ENCODE results near the gene CSGALNACT2. TPM values are rescaled to one million over a fixed set of nuclear protein-coding genes. Genes with fewer than 3 reads are reported as not detected.
A peak's percentile ranks its signal among the peaks of the same experiment; 100 is the strongest.

Gene CSGALNACT2
- polyA plus RNA-seq, 4 donors: 2.5 to 13.4 (median 4.8) TPM

GRCh38 chr10:43125274-43125845 lies 12.9 kb upstream of the CSGALNACT2 start:
- FAIRE-seq (no peak), DNase-seq (no peak)
- Histone ChIP-seq H3K27ac (ENCODE audit: low read depth in 1 of 3, low read length in 2 of 3) (no peak overlapping the region), H3K4me1 (ENCODE audit: control insufficient read depth in 3 of 3, insufficient read depth in 2 of 3, low read depth in 1 of 3, low read length in 2 of 3) (no peaks in the 10 kb centered on the region), H3K9me3 (ENCODE audit: control insufficient read depth in 2 of 2, insufficient read depth in 1 of 2, low read depth in 1 of 2, low read length in 1 of 2) (no peaks in the 10 kb centered on the region), H3K4me3 (ENCODE audit: low read depth in 1 of 3, low read length in 3 of 3) (no peak overlapping the region), H3K36me3 (ENCODE audit: control insufficient read depth in 3 of 3, insufficient read depth in 2 of 3, low read depth in 1 of 3, low read length in 3 of 3) (peaks cover 0 to 5% (median 0%) of the 10 kb centered on the region in 3 donors), H3K27me3 (ENCODE audit: control insufficient read depth in 3 of 3, insufficient read depth in 3 of 3, low read length in 3 of 3) (no peaks in the 10 kb centered on the region)
- 90 to 95% (median 90%) methylated on average over 8 of the region's 8 CpGs for WGBS, 3 donors

GRCh38 chr10:43125881-43126731 lies 12.1 kb upstream of the CSGALNACT2 start:
- FAIRE-seq (no peak), DNase-seq (no peak)
- Histone ChIP-seq H3K4me3 (ENCODE audit: low read depth in 1 of 3, low read length in 3 of 3) (no peak overlapping the region), H3K4me1 (ENCODE audit: control insufficient read depth in 3 of 3, insufficient read depth in 2 of 3, low read depth in 1 of 3, low read length in 2 of 3) (no peaks in the 10 kb centered on the region), H3K27me3 (ENCODE audit: control insufficient read depth in 3 of 3, insufficient read depth in 3 of 3, low read length in 3 of 3) (no peaks in the 10 kb centered on the region), H3K27ac (ENCODE audit: low read depth in 1 of 3, low read length in 2 of 3) (no peak overlapping the region), H3K9me3 (ENCODE audit: control insufficient read depth in 2 of 2, insufficient read depth in 1 of 2, low read depth in 1 of 2, low read length in 1 of 2) (no peaks in the 10 kb centered on the region), H3K36me3 (ENCODE audit: control insufficient read depth in 3 of 3, insufficient read depth in 2 of 3, low read depth in 1 of 3, low read length in 3 of 3) (peaks cover 0 to 5% (median 0%) of the 10 kb centered on the region in 3 donors)
- 89 to 92% (median 90%) methylated on average over 23 of the region's 23 CpGs for WGBS, 3 donors

GRCh38 chr10:43126759-43127424 lies 11.4 kb upstream of the CSGALNACT2 start:
- H3K36me3 ChIP-seq (ENCODE audit: control insufficient read depth in 3 of 3, insufficient read depth in 2 of 3, low read depth in 1 of 3, low read length in 3 of 3): peaks cover 0 to 5% (median 0%) of the 10 kb centered on the region in 3 donors
- DNase-seq (no peak), FAIRE-seq (no peak)
- 69 to 79% (median 76%) methylated on average over 7 of the region's 7 CpGs for WGBS, 3 donors
- H3K9me3 ChIP-seq (ENCODE audit: control insufficient read depth in 2 of 2, insufficient read depth in 1 of 2, low read depth in 1 of 2, low read length in 1 of 2): no peaks in the 10 kb centered on the region
- no peaks in the 10 kb centered on the region for H3K27me3 ChIP-seq (ENCODE audit: control insufficient read depth in 3 of 3, insufficient read depth in 3 of 3, low read length in 3 of 3)
- H3K4me3 ChIP-seq (ENCODE audit: low read depth in 1 of 3, low read length in 3 of 3): no peak overlapping the region
- no peak overlapping the region for H3K27ac ChIP-seq (ENCODE audit: low read depth in 1 of 3, low read length in 2 of 3)
- peaks cover 0 to 3% (median 0%) of the 10 kb centered on the region in 3 donors for H3K4me1 ChIP-seq (ENCODE audit: control insufficient read depth in 3 of 3, insufficient read depth in 2 of 3, low read depth in 1 of 3, low read length in 2 of 3)

- H3K4me1 ChIP-seq (ENCODE audit: control insufficient read depth in 3 of 3, insufficient read depth in 2 of 3, low read depth in 1 of 3, low read length in 2 of 3): peaks cover 0 to 4% (median 0%) of the 10 kb centered on the region in 3 donors
- peaks cover 0 to 5% (median 0%) of the 10 kb centered on the region in 3 donors for H3K36me3 ChIP-seq (ENCODE audit: control insufficient read depth in 3 of 3, insufficient read depth in 2 of 3, low read depth in 1 of 3, low read length in 3 of 3)
- no peak for DNase-seq
- WGBS, 3 donors: 88 to 90% (median 89%) methylated on average over 9 of the region's 9 CpGs
- no peaks in the 10 kb centered on the region for H3K27me3 ChIP-seq (ENCODE audit: control insufficient read depth in 3 of 3, insufficient read depth in 3 of 3, low read length in 3 of 3)
- no peaks in the 10 kb centered on the region for H3K9me3 ChIP-seq (ENCODE audit: control insufficient read depth in 2 of 2, insufficient read depth in 1 of 2, low read depth in 1 of 2, low read length in 1 of 2)
- FAIRE-seq: no peak
- no peak overlapping the region for H3K4me3 ChIP-seq (ENCODE audit: low read depth in 1 of 3, low read length in 3 of 3)
- no peak overlapping the region for H3K27ac ChIP-seq (ENCODE audit: low read depth in 1 of 3, low read length in 2 of 3)
These were observed 10.8 kb upstream of the CSGALNACT2 start for GRCh38 chr10:43127442-43127841.

- WGBS, 3 donors: 76 to 83% (median 82%) methylated on average over 8 of the region's 8 CpGs
- no peak for DNase-seq
- no peaks in the 10 kb centered on the region for H3K9me3 ChIP-seq (ENCODE audit: control insufficient read depth in 2 of 2, insufficient read depth in 1 of 2, low read depth in 1 of 2, low read length in 1 of 2)
- no peak for FAIRE-seq
- no peak overlapping the region for H3K27ac ChIP-seq (ENCODE audit: low read depth in 1 of 3, low read length in 2 of 3)
- H3K4me1 ChIP-seq (ENCODE audit: control insufficient read depth in 3 of 3, insufficient read depth in 2 of 3, low read depth in 1 of 3, low read length in 2 of 3): peaks cover 0 to 4% (median 0%) of the 10 kb centered on the region in 3 donors
- H3K27me3 ChIP-seq (ENCODE audit: control insufficient read depth in 3 of 3, insufficient read depth in 3 of 3, low read length in 3 of 3): no peaks in the 10 kb centered on the region
- peaks cover 0 to 4% (median 0%) of the 10 kb centered on the region in 3 donors for H3K36me3 ChIP-seq (ENCODE audit: control insufficient read depth in 3 of 3, insufficient read depth in 2 of 3, low read depth in 1 of 3, low read length in 3 of 3)
- no peak overlapping the region for H3K4me3 ChIP-seq (ENCODE audit: low read depth in 1 of 3, low read length in 3 of 3)
These were observed 9.9 kb upstream of the CSGALNACT2 start for GRCh38 chr10:43128331-43128730.

GRCh38 chr10:43128958-43129706 lies 9.1 kb upstream of the CSGALNACT2 start:
- DNase-seq: no peak
- H3K27me3 ChIP-seq (ENCODE audit: control insufficient read depth in 3 of 3, insufficient read depth in 3 of 3, low read length in 3 of 3): no peaks in the 10 kb centered on the region
- H3K4me3 ChIP-seq (ENCODE audit: low read depth in 1 of 3, low read length in 3 of 3): no peak overlapping the region
- H3K4me1 ChIP-seq (ENCODE audit: control insufficient read depth in 3 of 3, insufficient read depth in 2 of 3, low read depth in 1 of 3, low read length in 2 of 3): peaks cover 0 to 4% (median 0%) of the 10 kb centered on the region in 3 donors
- H3K27ac ChIP-seq (ENCODE audit: low read depth in 1 of 3, low read length in 2 of 3): peak overlapping the region in 1 of 3 donors; percentile 78
- H3K9me3 ChIP-seq (ENCODE audit: control insufficient read depth in 2 of 2, insufficient read depth in 1 of 2, low read depth in 1 of 2, low read length in 1 of 2): no peaks in the 10 kb centered on the region
- no peak for FAIRE-seq
- 77 to 92% (median 79%) methylated on average over 6 of the region's 6 CpGs for WGBS, 3 donors
- no peaks in the 10 kb centered on the region for H3K36me3 ChIP-seq (ENCODE audit: control insufficient read depth in 3 of 3, insufficient read depth in 2 of 3, low read depth in 1 of 3, low read length in 3 of 3)

GRCh38 chr10:43130770-43131171 lies 7.5 kb upstream of the CSGALNACT2 start:
- no peak for FAIRE-seq

GRCh38 chr10:43131256-43131655 lies 7.0 kb upstream of the CSGALNACT2 start:
- WGBS, 3 donors: 14 to 72% (median 38%) methylated on average over 11 of the region's 11 CpGs
- Histone ChIP-seq H3K27ac (ENCODE audit: low read depth in 1 of 3, low read length in 2 of 3) (no peak overlapping the region), H3K4me3 (ENCODE audit: low read depth in 1 of 3, low read length in 3 of 3) (no peak overlapping the region), H3K27me3 (ENCODE audit: control insufficient read depth in 3 of 3, insufficient read depth in 3 of 3, low read length in 3 of 3) (no peaks in the 10 kb centered on the region), H3K4me1 (ENCODE audit: control insufficient read depth in 3 of 3, insufficient read depth in 2 of 3, low read depth in 1 of 3, low read length in 2 of 3) (peaks cover 0 to 4% (median 0%) of the 10 kb centered on the region in 3 donors), H3K36me3 (ENCODE audit: control insufficient read depth in 3 of 3, insufficient read depth in 2 of 3, low read depth in 1 of 3, low read length in 3 of 3) (no peaks in the 10 kb centered on the region), H3K9me3 (ENCODE audit: control insufficient read depth in 2 of 2, insufficient read depth in 1 of 2, low read depth in 1 of 2, low read length in 1 of 2) (no peaks in the 10 kb centered on the region)
- FAIRE-seq (no peak), DNase-seq (peak in 1 of 2 donors; percentile 36)

More at GRCh38 chr10:43130770-43131171, 7.5 kb upstream of the CSGALNACT2 start:
- Histone ChIP-seq H3K9me3 (ENCODE audit: control insufficient read depth in 2 of 2, insufficient read depth in 1 of 2, low read depth in 1 of 2, low read length in 1 of 2) (no peaks in the 10 kb centered on the region), H3K4me1 (ENCODE audit: control insufficient read depth in 3 of 3, insufficient read depth in 2 of 3, low read depth in 1 of 3, low read length in 2 of 3) (peaks cover 0 to 4% (median 0%) of the 10 kb centered on the region in 3 donors), H3K36me3 (ENCODE audit: control insufficient read depth in 3 of 3, insufficient read depth in 2 of 3, low read depth in 1 of 3, low read length in 3 of 3) (no peaks in the 10 kb centered on the region), H3K4me3 (ENCODE audit: low read depth in 1 of 3, low read length in 3 of 3) (no peak overlapping the region), H3K27ac (ENCODE audit: low read depth in 1 of 3, low read length in 2 of 3) (no peak overlapping the region), H3K27me3 (ENCODE audit: control insufficient read depth in 3 of 3, insufficient read depth in 3 of 3, low read length in 3 of 3) (no peaks in the 10 kb centered on the region)
- WGBS, 3 donors: 57 to 81% (median 72%) methylated on average over 18 of the region's 18 CpGs
- DNase-seq: no peak
